Hepatic stellate cell (primary cell): ENCODE measurements around the gene SLC9A1.

Experiments used
- DNase-seq: peaks from one replicate; pipeline ENCODE4 v3.0.0; 2011; ENCODE audit warnings: low spot score

SLC9A1 gene

DNA sequence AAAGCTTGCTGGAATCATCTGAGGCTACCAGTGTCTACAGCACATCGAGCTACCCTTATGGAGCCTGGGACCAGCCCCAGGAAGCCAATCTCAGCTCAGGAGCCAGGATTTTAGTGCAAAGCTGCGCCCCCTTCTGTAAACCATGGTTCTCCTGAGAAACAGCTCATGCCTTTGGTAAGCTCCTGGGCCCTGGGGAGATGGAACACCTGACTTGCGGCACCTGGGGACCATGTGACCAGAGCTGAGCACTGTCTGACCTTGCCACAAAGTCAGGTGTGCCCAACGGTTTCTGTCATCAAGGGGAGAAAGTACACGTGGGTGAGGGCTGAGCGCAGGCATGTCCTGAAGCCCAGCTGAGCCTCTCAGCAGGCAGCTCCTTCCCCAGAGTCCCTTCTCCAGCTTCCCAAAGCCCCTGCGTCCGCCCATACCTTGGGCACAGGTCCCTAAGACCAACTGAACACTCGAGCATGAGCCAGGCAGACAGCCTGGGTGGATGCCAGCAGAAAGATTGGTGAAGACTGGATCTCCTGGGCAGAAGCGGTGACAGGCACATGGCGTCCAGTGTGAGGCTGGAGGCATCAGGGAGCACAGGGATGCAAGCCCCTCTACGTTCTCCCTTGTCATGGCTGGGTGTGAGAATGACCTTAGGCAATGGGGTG lies 84.4 kb downstream of the SLC9A1 start:
- no peak for DNase-seq

DNA sequence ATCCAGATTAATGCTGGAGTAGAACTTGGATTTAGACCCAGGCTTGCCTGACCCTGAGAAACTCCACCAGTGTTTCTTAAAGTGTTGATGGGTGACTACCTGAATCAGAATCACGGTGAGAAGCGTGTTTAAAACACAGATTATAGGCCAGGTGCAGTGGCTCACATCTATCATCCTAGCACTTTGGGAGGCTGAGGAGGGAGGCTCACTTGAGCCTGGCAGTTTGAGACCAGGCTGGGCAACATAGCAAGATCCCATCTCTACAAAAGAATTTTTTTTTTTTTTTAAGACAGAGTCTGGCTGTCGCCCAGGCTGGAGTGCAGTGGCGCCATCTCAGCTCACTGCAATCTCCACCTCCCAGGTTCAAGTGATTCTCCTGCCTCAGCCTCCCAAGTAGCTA lies 86.0 kb downstream of the SLC9A1 start:
- DNase-seq = no peak

DNA sequence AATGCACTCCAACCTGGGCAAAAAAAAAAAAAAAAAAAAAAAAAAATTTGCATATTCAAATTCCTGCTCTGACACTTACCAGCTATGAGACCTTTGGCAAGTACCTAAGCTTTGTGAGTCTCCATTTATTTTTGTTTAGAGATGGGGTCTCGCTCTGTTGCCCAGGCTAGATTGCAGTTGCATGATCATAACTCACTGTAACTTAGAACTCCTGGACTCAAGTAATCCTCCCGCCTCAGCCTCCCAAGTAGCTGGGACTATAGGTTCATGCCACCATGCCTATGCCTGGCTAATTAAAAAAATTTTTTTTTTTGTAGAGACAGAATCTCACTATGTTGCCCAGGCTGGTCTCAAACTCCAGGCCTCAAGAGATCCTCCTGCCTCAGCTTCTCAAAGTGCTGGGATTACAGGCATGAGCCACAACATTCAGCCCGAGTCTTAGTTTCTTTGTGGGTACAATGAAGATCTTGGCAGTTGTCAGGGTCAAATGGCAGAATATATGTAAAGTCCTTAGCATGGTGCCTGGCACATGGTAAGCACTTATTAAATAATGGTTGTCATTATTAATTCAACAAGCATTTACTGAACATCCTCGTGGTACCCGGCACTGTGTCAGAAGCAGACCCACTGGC lies 88.8 kb downstream of the SLC9A1 start:
- DNase-seq = no peak

DNA sequence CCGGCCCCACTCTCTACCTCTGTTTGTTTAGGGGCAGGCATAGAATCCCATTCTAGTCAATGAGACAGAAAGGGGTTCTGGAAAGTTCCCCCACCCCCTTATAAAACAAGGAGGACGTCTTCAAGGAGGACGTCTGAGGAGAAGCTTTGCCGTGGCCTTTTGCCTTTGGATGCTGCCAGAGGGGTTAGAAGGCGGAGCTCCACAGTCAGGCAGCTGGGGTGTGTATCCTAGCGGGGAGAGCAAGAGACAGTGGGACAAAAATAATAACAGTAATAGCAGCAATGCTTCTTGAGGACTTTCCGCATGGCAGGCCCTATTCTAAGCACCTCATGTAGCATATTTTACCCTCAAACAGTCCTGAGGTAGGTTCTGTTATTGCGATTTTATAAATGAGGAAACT lies 94.0 kb downstream of the SLC9A1 start:
- DNase-seq = no peak

DNA sequence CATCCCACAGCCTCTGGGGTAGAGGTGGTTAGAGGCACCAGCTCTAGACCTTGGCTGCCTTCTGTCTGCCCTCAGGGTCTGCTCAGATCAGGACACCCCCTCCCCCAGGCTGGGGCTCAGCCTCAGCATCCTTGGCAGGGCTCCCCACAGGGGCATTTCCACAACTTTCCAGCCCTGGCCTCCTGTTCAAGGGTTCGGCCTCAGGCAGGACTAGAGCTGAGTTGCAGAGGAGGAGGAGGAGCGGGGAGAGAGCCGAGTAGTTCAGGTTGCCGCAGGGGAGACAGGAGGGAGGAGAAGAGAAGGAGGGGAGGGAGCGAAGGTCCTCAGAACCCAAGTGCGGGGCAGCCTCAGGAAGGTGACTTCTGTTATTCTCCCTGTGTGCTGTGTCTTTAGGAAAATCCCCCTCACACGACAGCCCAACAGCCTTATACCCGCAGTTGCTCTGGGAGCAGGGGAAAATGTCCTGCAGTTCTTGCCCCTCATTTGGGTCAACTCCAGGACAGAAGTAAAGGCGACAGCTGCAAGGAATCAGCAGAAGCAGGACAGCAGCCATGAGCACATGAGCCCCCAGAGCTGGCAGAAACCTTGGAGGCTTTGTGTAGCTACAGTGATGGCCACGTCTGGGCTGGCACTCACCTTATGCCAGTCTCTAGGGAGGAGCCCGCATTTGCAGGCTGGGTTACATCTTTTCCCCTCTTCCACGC lies 95.8 kb downstream of the SLC9A1 start:
- DNase-seq = no peak

DNA sequence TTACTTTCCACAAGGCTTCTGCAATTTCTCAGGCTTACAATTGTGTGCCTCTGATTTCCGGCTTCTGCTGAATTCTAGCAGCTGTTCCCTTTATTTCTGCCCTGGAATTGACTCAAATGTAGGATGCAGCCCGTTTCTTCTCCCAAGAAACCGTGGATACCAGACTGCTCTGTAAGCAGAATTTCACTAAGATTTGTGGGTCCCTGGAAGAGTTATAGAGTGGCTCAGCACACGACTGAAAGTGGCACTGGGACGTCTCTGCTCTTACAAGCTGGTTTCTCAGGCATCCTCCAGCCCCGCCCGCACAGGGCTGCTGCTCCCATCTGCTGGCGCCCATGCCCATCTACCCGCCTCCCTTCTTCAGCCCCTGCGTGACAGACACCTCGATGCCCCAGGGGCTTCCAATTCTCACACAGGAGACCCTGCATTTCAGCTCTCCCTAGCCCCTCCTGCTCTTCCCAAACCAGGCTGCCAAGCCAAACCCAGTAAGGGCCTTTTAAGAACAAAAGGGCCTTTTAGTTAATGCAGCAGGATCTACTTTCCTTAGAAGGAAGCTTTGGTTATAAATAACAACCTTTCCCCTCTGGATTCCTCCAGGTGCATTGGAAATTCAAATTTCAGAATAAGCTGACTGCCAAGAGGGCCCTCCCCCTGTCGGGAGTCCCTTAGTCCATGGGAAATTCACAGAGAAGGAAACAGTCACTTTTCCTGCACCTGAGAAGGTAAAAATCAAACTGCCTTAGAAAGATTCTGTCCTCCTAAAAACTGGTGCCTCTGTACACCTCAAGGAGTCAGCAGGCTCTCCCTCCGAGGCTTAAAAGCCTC lies 96.9 kb downstream of the SLC9A1 start:
- no peak for DNase-seq

DNA sequence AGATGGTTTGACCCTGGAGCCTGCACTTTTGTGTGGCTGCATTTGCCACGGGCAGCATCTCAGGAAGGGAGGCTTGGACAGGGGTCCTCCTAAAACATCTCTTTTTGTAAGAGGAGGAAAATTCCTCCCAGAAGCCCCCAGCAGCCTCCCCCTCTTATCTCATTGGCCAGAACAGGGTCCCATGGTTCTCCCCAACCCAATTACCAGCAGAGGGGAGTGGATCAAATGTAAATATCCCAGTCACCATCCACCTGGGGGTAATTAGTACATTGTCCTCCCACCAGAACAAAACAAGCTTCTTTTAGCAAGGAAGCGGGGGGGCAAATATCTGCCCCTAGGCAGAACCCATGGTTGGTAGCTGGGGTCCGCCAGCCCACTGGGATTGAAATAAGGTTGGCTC lies 97.5 kb downstream of the SLC9A1 start:
- no peak for DNase-seq

DNA sequence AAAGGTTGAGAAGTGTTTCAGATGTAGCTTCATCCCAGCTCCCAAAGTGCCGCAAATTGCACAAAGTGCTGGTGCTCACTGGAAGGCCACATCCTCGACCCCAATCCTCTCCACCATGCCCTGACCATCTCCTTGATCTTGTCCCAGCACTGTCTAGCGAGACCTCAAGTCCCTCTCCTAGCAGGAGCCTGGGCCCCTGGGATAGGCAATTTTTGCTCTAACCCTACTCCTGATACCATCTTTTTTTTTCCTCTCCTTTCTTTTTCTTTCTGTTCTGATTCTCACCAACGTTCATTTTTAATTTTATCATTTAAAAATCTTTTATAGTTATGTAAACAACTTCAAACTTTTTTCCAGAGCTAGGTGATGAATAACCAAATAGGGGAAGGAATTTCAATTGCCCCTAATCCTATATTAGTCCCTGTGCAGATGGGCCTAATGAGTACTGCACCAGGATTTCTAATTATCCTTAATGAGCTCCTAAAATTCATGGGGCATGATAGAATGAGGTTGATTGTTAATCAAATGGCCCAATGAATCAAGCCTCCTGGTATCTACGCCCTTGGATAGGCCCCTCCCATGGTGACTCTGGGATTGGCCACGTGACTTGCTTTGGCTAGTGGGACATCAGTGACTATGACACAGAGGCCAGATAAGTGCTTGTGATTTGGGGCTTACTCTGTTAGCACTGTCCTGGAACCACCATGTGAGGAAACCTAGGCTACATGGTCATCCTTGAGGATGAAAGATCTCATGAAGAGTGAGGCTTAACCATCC lies 100.8 kb downstream of the SLC9A1 start:
- no peak for DNase-seq

DNA sequence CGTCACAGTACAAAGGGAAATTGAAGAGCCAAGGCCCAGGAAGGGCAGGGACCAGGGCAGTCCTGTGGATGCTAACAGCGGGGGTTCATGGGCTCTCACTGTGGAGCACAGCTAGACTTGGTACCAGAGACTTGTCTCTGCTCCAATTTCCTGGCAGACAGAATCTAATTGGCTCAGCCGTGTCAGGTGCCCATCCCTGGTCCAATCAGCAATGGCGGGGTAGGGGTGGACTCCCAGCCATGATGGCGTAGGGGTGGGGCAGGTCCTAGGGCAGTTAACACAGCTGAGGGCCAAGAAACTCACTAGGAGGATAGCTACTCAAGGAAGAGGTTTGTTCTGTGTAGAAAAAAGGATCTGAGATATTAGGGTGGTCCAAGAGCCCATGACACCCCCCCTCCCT lies 102.4 kb downstream of the SLC9A1 start:
- DNase-seq = no peak

DNA sequence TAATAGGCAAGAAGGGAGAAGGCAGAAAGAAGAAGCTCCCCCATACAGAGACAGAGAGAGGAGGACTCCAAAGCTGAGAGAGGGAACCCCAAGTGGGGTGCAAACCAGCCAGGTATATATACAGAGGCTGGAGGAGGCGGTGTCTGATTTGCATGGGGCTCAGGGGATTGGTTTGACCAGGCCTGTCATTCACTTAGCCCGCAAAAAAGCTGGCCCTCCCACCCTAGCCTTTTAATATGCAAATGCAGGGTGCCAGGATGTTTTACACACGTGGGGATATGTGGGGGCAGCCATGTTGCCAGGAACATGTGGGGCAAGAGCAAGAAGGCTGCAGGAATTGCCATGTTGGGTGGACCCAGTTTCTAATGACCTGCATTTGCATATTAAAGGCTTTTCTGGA lies 105.3 kb downstream of the SLC9A1 start:
- DNase-seq = no peak

DNA sequence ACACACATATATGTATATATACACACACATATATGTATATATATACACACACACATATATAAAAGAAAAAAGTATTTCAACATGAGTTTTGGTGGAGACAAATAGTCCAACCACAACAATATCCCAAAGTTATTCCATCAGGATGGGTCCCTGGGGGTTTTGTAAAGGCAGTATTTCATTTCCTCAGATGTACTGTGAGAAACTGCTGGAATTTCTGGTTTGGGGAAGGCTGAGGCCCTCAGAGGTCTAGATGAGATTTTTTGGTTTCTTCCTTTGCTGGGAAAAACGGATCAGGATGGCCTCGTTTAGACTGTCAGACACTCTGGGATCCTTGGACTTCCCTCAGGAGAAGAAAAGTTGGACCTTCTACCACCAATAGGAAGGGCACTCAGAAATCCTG lies 105.8 kb downstream of the SLC9A1 start:
- DNase-seq = no peak
